HG03442 (cell line): ENCODE results near the gene ZEB2.

Experiments used
- ATAC-seq: cut with Tn5 transposase; IDR thresholded peaks from one replicate; pipeline ENCODE4 v1.9.1; 2021; ENCODE audit warnings: mild to moderate bottlenecking, moderate library complexity; ENCODE audit not compliant: unreplicated experiment

ZEB2 gene

GRCh38 chr2:144429396-144430112 is 90.4 kb downstream of the ZEB2 start:
- no peak for ATAC-seq

- ATAC-seq = no peak
These were observed 92.9 kb downstream of the ZEB2 start for GRCh38 chr2:144426981-144427479.

- ATAC-seq = no peak
These were observed 93.6 kb downstream of the ZEB2 start for GRCh38 chr2:144426355-144426754.

DNA sequence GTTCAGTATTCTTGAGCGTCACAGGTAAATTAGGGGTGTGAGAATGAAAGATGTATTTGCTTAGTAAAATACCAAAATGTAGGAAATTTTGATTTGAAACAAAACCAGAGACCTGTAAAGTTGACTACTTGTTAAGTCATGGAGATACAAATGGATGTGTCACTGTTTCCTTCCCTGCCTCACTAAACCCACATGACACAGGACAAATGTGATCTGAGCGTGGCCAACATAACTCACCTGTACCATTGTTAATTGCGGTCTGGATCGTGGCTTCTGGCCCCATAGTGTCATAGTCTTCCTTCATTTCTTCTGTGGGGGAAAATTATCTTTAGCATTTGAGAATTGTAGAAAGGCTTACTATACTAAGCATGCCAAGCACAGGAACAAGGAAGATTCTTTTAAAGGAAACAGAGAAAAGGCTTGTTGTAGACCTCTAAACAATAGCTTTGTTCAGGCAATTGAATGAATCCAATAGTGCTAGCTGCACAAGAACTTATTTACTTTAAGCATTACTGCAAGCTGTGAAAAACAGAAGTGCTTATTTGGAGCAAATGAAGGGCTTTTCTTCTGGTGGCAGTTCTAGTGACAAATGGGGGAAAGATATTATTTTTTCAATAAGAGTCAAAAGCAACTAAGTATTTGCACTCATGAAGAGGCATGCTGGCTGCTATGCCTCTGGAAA is 95.2 kb downstream of the ZEB2 start:
- ATAC-seq = no peak

GRCh38 chr2:144421606-144422510 is 98.1 kb downstream of the ZEB2 start:
- no peak for ATAC-seq

DNA sequence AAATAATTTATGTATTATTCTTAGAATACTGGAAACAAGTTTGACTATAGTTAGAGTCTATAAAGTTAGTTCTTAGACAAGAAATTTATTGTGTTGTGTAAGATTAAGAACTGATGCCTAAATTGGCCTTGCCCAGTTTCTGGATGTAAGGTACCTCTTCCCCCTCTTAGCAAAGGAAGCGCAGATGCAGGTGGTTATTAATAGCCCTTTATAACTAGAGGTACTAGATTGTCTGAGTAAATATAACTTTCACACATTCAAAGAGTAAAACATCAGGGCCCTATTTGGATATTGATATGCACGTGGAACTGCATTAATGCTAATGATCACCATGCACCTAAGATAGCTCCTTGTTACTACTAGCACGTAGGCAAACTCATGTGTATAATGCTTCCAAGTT is 100.7 kb downstream of the ZEB2 start:
- ATAC-seq = no peak

DNA sequence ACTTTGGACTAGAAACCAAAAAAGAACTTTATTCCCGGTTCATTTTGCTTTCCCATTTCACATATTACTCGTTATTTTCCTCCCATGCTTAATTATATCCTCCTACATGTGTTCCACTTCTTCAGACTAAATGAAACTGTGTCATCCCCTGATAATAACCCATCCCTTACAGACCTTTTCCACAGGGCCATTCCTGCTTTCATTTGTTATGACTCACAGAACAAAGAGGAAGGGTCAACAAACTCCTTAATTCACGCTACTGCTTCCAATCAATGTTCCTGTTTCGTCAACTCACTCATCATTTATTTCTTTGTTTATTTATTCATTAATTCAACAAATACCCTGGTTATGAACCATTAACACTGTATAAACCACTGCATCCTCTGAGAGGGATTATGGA is 104.5 kb downstream of the ZEB2 start:
- ATAC-seq = no peak

DNA sequence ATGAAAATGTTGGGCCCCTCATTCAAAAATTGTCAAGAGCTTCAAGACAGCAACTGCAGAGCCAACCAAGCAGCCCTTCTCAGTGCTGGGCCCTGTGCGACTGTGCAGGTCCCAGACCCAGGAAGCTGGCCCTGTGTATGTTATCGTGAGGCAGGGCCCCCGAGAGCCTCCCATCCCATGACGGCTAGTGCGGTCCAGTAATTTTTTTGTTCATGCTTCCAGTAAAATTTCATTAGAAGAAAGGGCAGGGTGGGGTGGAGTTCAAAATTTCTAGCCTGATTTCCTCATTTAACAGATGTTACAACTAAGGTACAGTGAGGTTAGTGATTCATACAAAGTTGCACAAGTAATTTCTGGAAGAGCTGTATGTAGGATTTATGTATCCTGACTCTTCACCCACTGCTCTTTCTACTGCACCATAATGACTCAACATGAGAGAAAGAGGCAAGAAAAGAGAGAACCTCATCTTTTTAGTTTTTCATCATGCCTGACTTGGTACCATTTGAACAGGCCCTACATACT is 105.5 kb downstream of the ZEB2 start:
- peak; percentile 85 for ATAC-seq

DNA sequence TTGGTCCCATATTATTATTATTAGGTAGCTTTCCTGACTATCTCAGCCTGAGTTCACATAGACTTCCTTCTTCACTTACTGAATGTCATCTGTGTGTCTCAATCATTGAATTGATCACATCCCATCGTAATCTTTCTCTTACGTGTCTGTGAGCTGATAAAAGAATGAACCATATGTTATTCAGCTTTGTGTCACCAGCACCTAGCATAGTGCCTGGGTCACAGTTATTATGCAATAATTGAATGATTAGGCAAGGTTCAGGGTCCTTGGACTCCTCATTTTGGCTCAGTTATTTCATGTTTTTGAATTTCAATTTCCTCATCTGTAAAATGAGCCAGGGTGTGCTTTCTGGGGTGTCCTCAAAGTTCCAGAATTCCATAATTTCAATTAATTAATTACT is 107.2 kb downstream of the ZEB2 start:
- no peak for ATAC-seq

DNA sequence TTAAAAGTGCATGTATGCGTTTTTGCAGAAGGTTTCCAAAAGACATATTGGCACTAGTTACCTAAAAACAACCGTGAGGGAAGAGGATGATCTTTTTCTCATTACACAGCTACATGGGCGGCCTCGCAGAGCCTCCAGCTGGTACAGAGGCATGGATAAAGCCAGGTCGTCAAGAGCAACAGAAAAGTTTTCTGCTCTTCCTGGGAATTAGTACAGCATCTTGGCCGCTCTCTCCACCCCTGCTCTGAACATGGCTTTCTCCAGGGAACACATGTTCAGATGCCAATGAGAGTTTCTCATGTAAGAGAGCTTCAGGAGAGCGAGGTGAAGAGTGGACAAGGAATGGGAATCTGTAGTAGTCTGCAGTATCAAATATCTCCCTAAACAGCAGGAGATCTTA is 108.4 kb downstream of the ZEB2 start:
- ATAC-seq = no peak

DNA sequence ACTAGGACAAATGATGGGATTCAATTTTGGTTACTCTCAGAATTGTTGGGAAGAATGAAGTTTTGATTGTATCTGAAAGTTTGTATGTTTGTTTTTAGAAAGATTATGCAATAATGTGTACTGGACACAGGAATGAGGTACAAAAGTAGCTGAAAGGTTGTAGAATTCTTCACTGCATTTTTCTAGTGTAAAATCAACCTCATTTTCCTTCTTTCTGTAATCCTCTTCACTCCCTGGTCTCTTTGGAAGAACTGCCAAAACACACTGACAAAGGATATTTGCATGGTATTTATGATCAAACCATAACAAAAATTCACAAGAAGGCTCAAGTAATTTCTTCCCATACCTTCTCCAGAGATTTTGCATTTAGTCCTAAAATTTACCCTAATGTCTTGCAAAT is 110.7 kb downstream of the ZEB2 start:
- no peak for ATAC-seq

- no peak for ATAC-seq
These were observed 112.7 kb downstream of the ZEB2 start for GRCh38 chr2:144407262-144407661.

DNA sequence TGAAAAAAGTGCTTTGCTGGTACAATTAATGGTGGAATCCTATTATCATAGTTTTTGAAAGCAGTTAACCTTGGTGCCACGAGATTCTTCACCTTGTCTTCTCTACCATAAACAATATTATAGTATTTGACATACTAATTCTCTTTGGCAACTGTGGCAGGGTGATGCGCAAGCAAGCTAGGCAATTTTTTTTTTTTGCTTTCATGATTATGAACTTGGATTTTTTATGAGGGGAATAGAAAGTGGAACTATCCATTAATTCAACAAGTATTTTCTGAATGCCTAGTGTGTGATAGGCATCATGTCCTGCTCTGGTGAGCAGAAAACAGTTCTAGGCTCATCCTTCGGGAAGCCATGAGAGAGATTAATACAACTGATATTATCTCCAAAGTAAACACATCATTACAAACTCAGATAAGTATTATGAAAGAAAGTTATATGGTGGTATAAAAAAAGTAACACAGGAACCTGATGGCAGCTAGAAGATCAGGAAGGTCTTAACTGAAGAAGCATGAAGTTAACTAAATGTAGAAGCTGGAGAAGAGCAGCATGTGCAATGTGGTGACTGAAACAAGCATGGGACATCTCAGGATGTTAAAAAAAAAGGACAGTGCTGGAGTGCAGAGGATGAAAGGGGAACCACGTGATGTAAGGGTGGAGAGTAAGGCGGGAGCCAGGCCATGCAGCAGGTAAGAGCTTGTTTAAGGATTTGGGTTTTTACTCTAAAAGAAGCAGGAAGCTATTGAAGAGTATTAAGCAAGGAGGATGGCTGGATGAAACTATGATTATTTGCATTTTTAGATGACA is 113.7 kb downstream of the ZEB2 start:
- ATAC-seq = no peak

DNA sequence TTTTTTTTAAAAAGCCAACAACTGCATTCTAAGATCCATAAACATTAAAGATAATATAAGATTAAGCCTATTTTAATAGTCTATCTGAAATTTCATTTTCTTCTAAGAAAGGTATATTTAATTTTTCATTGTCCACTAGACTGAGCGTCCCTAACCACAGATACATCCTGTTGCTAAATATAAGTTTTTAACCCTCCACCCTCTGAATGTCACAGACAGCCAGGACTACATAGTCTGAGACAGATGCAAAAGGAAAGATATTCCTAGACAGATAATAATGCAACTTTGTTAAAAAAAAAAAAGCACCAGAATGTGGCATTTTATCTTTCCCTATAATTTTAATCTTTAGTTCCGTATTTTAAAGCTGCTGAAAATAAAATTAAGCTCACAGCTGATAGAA is 114.6 kb downstream of the ZEB2 start:
- no peak for ATAC-seq

- no peak for ATAC-seq
These were observed 115.2 kb downstream of the ZEB2 start for GRCh38 chr2:144404586-144405314.

DNA sequence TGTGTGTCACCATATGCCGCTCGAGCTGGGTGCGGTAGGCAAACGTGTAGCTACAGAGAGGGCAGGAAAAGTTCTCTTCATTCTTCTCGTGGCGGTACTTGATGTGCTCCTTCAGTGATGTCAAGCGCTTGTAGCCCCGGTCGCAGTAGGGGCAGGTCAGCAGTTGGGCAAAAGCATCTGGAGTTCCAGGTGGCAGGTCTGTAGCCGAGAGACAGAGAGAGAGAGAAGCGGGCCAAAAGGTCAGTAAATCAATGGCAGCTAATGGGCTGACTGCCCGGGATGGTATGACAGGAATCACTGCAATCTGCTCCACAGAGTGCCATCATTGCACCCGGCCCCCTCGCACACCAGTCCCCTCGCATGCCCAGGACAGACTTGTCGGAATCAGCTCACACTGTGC is 116.0 kb downstream of the ZEB2 start:
- ATAC-seq = no peak

GRCh38 chr2:144402251-144402650 is 117.7 kb downstream of the ZEB2 start:
- no peak for ATAC-seq

DNA sequence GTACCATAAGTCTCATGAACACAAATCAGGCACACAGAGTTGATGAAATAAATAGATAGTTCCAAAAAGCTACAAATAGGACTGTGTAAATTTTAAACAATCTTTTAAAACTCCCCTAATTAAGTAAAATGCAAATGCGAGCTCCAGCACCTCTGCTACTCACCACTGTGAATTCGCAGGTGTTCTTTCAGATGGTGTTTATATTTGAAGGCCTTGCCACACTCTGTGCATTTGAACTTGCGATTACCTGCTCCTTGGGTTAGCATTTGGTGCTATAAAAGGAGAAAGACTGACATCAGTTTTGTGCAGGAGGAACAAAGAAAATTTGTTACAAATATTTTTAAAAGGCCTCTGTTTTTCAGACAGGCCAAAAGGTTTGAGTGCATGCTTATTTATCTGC is 118.9 kb downstream of the ZEB2 start:
- ATAC-seq = no peak

DNA sequence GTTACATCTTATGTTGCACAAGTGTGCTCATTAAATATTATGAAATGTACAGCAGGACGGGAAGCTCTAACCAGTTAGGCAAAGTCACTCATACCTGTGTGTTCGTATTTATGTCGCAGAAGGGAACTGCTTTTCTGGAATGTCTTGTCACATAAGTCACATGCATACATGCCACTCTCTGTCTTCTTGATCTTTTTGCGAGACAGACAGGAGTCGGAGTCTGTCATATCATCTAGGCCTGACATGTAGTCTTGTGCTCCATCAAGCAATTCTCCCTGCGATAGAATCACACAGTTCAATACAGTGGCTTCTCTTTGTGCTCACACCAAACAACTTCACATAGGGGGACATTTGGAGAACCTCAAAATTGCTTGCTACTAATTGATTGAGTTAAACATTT is 123.6 kb downstream of the ZEB2 start:
- ATAC-seq = no peak
